ACHN (cell line): Measurements from ENCODE around the gene UCK2.

ENCODE experiments used
- DNase-seq: peaks from one replicate; pipeline ENCODE4 v3.0.0-alpha.2; 2015
- in situ Hi-C: cut with HindIII; loops from 2 replicates; pipeline ENCODE4 v1.10.0; 2017; ENCODE audit warnings: low sequenced_read_pairs, low pct_ligation_motif_present, low pct_unique_long_range_greater_than_20kb

Gene UCK2

GRCh38 chr1:165890684-165891083 is 63.3 kb downstream of the UCK2 start:
- in situ Hi-C loops, result no loop called here
- DNase-seq, result no peak

GRCh38 chr1:165891111-165891860 is 63.9 kb downstream of the UCK2 start:
- no peak for DNase-seq

DNA sequence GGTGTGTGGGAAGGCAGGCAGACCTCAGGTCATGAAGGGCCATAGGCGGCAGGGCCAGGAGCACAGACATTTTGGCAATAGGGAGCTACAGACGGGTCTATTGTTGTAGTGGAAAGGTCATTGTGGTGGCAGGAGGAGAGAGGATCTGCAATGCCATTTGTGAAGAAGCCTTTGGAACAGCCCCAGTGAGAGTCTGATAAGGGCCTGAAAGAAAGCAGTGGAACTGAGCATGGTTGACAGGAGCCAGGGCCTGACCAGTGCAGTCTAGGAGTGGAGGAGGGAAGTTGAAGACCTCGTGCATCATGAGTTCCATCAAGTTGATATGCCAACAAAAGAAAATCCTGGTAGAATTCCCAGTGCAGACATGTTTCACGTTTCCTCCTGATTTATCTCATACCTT is 65.5 kb downstream of the UCK2 start:
- no peak for DNase-seq
- in situ Hi-C loops, result no loop called here

More at GRCh38 chr1:165891111-165891860, 63.9 kb downstream of the UCK2 start:
- in situ Hi-C loops, result no loop called here

DNA sequence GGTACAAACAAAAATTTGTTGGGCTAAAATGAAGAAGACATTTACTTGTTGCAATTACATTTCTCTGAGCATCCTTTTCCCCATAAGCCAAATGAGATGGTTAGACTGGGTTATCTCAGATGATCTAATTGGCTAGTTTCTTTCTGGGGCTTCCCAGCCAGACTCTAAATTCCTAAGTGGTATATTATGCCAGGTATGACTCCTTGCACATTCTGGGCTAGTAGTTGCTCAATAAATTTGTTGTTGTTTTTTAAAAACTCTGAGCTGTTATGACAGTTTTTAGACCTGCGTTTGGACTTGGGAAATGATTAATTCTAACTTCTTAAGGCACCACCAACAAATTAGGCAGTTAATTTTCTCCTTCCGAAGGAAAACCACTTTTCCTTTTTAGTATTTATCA is 66.1 kb downstream of the UCK2 start:
- in situ Hi-C loops, result no loop called here
- no peak for DNase-seq

DNA sequence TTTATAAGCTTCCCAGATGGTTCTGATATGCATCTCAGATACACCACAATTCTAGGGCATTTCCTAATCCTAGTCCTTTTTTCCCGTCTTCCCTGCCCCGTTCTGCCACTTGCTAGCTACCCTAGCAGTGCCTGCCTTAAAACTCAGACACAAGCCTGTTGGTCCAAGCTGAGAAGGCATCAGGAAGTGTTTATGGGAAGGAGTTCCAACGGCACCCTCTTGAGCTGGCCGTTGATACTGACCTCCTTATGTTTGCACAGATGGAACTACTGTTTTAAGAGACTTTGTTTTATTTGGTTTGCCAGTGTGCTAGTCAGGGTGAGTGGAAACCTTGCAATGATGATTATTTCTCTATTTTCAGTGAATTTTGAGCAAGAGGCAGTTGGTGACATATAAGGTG is 67.2 kb downstream of the UCK2 start:
- DNase-seq, result peak; percentile 25
- in situ Hi-C loops, result no loop called here

- no peak for DNase-seq
- in situ Hi-C loops, result no loop called here
Observed at GRCh38 chr1:165895451-165895871, 68.0 kb downstream of the UCK2 start.

- DNase-seq, result no peak
- in situ Hi-C loops, result no loop called here
Observed at GRCh38 chr1:165896277-165896676, 68.9 kb downstream of the UCK2 start.

- no peak for DNase-seq
- in situ Hi-C loops, result no loop called here
Observed at GRCh38 chr1:165897326-165898303, 70.2 kb downstream of the UCK2 start.

DNA sequence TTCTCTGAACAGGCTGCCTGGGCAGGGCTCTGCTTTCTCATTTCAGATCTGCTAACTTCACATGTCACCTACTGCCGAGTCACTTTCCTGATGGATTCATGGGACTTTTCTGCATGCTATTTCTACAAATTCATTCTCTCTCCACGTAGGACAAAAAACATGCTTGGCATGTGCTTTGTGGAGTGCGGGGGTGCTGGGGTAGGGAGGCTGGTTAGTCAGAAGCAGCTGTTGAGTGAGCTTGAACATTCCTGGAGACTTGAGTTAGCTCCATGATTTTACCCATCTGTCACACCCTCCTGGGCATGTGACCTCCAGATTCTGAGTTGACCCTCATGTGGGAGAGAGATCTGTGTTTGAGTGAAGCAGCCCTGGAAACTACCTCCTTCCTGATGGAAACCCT is 71.4 kb downstream of the UCK2 start:
- in situ Hi-C loops, result no loop called here

GRCh38 chr1:165899461-165899941 is 72.1 kb downstream of the UCK2 start:
- in situ Hi-C loops, result no loop called here
- DNase-seq, result no peak

More for the DNA sequence above, 71.4 kb downstream of the UCK2 start:
- DNase-seq, result peak; percentile 97

- DNase-seq, result no peak
- in situ Hi-C loops, result no loop called here
Observed at GRCh38 chr1:165900576-165901380, 73.4 kb downstream of the UCK2 start.

DNA sequence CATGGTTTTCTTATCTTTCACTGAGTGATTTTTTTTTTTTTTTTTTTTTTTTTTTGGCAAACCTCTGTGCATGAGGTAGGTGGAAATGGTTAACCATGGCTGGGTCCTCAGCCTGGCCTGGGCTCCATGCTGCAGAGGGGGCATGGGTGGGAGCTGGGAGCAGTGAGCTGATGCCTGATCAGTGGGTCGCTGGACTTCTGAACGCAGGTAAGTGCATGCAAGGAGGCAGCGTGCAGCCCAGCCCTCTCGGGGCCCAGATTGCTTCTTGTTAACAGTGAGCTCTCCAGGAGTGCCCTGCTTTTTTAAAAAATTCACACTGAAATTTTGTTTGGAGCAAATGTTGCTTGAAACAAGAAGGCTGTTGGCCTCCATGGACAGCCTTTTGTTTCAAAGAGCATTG is 75.2 kb downstream of the UCK2 start:
- no peak for DNase-seq
- in situ Hi-C loops, result no loop called here

- in situ Hi-C loops, result no loop called here
- peak; percentile 39 for DNase-seq
Observed at GRCh38 chr1:165903672-165904071, 76.3 kb downstream of the UCK2 start.

DNA sequence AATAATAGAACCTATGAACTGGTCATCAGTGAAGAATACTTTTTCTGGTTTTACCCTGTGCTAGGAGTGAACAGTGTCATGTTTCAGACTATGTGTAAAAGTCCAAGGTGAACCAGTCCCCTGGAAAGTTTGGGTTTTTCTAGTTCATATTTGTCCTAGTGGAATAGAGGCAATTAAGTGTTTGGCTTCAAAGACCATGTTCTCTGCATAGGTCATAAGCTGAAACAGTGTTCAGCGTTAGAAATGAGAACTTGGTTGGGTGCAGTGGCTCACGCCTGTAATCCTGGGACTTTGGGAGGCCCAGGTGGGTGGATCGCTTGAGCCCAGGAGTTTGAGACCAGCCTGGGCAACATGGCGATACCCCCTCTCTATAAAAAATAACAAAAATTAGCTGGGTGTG is 77.5 kb downstream of the UCK2 start:
- in situ Hi-C loops, result no loop called here

GRCh38 chr1:165905853-165906252 is 78.4 kb downstream of the UCK2 start:
- in situ Hi-C loops, result no loop called here
- DNase-seq, result no peak

More for the DNA sequence above, 77.5 kb downstream of the UCK2 start:
- no peak for DNase-seq

- in situ Hi-C loops, result no loop called here
- no peak for DNase-seq
Observed at GRCh38 chr1:165907256-165907857, 79.9 kb downstream of the UCK2 start.

DNA sequence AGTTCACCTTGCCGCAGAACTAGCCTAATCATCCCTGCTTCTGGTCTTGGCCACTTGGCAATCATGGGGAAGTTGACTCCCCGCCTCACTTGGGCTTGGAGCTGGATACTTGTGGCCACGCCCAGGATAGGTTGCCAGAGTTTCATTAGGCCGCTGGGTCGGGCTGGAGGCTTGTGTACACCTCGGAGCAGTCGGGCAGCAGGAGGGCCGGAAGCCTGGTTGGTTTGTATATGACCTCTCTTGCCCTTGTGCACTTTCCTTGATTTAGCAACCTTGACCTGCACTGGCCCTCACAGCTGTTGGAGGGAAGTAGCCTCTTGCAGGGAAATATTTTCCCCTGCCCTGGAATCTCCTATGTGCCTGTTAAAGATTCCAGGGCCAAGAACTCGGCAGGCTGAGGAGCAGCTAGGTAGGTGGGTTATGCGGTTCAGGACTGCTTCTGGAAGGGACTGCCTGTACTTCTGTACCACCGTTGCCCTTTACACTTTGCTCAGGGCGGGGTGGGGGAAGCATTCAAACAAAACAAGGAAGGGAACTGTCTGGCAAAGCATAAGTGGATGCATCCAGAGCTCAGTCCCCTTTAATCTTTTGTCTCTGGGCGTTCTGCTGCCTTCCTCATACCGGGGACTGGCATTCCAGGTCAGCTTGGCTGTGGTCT is 83.5 kb downstream of the UCK2 start:
- in situ Hi-C loops, result no loop called here
- no peak for DNase-seq
